ENCODE results near the gene STAT5B. TPM values are rescaled to one million over a fixed set of nuclear protein-coding genes. Genes with fewer than 3 reads are reported as not detected.
"Not testable (repeated sequence)": the region's sequence is repeated elsewhere in the genome, so short reads cannot be mapped to it uniquely, and the experiment has no call there.

STAT5B gene
- total RNA-seq, 1 donor from 2014 or later = 33.4 TPM

GRCh38 chr17:42247734-42248133 lies 28.5 kb downstream of the STAT5B start:
- ATAC-seq (no peak), DNase-seq (no peak)
- intact Hi-C loops (cut with micrococcal nuclease) = no loop called here

DNA sequence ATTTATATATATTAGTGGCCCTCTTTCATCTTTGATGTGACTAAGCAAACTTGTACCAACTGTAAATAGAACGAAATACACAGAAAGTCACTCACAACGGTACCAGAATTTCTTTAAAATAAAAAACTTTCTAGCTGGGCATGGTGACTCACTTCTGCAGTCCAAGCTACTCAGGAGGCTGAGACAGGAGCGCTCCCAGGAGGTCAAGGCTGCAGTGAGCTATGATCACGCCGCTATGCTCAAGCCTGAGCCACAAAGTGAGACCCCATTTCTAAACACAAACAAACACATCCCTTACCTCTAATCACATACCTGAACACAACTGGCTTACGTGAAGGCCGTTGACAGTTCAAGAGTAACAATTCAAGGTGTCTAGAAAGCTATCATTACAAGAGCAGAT lies 29.7 kb downstream of the STAT5B start:
- intact Hi-C loops (cut with micrococcal nuclease) = no loop called here
- no peak for DNase-seq
- ATAC-seq = no peak

DNA sequence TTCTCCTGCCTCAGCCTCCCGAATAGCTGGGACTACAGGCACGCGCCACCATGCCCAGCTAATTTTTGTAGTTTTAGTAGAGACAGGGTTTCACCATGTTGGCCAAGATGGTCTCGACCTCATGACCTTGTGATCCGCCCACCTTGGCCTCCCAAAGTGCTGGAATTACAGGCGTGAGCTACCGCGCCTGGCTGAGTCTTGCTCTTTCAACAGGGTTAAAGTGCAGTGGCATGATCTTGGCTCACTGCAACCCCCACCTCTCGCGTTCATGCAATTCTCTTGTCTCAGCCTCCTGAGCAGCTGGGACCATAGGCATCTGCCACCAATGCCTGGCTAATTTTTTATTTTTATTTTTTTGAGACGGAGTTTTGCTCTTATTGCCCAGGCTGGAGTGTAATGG lies 31.0 kb downstream of the STAT5B start:
- intact Hi-C loops (cut with micrococcal nuclease); ATAC-seq; DNase-seq: not testable (repeated sequence)

GRCh38 chr17:42244116-42244515 lies 32.1 kb downstream of the STAT5B start:
- DNase-seq; ATAC-seq; intact Hi-C loops (cut with micrococcal nuclease): not testable (repeated sequence)

GRCh38 chr17:42243493-42243982 lies 32.7 kb downstream of the STAT5B start:
- ATAC-seq = no peak
- intact Hi-C loops (cut with micrococcal nuclease) = no loop called here
- DNase-seq = no peak

GRCh38 chr17:42241871-42242270 lies 34.3 kb downstream of the STAT5B start:
- no peak for ATAC-seq
- intact Hi-C loops (cut with micrococcal nuclease) = no loop called here
- no peak for DNase-seq

GRCh38 chr17:42240863-42241262 lies 35.3 kb downstream of the STAT5B start:
- intact Hi-C loops (cut with micrococcal nuclease); DNase-seq; ATAC-seq: not testable (repeated sequence)

DNA sequence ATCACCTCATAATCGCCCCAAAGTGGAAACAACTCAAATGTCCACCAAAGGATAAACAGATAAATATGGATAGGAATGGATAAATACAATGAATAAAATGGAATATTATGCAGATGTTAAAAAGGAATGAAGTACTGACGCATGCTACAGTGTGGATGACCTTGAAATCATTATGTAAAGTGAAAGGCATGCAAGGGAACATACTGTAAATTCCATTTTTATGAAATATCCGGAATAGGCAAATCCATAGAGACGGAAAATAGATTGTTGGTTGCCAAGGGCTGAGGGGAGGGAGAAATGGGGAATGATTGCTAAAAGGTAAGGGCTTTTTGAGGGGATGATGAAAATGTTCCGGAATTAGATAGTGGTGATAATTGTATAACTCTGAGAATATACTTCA lies 36.0 kb downstream of the STAT5B start:
- ATAC-seq = no peak
- intact Hi-C loops (cut with micrococcal nuclease) = no loop called here
- no peak for DNase-seq

DNA sequence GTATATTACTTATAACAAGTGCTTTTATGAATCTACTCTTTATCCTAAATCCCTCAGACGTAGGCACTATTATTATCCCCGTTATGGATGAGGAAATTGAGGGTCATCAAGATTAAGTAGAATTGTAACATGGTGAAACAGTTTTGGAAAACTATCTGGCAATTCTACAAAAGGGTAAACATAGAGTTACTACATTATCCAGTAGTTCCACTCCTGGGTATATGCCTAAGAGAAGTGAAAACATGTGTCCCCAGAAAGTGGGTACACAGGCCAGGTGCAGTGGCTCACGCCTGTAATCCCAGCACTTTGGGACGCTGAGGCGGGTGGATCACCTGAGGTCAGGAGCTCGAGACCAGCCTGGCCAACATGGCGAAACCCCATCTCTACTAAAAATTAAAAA lies 36.6 kb downstream of the STAT5B start:
- ATAC-seq; DNase-seq; intact Hi-C loops (cut with micrococcal nuclease): not testable (repeated sequence)

DNA sequence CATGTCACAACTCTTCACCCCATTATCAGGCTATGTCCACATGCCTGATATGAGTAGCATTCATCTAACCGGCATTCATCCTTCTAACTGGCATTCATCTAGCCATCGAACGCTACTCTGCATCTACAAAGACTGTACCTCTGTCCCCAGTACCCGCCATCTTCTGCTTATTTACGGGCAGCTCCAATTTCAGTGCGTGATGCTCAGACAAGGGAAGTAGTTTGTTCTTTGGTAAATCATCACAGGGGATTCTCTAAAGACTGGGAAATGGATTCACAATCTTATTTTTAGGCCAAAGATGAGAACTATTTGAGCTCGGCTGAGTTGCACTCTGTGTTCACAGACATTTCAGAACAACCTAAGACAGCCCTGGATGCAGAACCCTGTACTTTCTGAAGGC lies 39.4 kb downstream of the STAT5B start:
- ATAC-seq (no peak), DNase-seq (no peak)
- intact Hi-C loops (cut with micrococcal nuclease) = no loop called here

- intact Hi-C loops (cut with micrococcal nuclease) = no loop called here
- ATAC-seq (peak; percentile 92), DNase-seq (no peak)
Measured at GRCh38 chr17:42233994-42234393, 42.2 kb downstream of the STAT5B start.

- DNase-seq (no peak), ATAC-seq (no peak)
- intact Hi-C loops (cut with micrococcal nuclease) = no loop called here
Measured at GRCh38 chr17:42233156-42233555, 43.0 kb downstream of the STAT5B start.

GRCh38 chr17:42230225-42230624 lies 46.0 kb downstream of the STAT5B start:
- no peak for DNase-seq
- ATAC-seq = no peak
- intact Hi-C loops (cut with micrococcal nuclease) = no loop called here

- intact Hi-C loops (cut with micrococcal nuclease) = no loop called here
- DNase-seq (no peak), ATAC-seq (peak; percentile 68)
Measured at GRCh38 chr17:42227849-42228700, 48.1 kb downstream of the STAT5B start.

DNA sequence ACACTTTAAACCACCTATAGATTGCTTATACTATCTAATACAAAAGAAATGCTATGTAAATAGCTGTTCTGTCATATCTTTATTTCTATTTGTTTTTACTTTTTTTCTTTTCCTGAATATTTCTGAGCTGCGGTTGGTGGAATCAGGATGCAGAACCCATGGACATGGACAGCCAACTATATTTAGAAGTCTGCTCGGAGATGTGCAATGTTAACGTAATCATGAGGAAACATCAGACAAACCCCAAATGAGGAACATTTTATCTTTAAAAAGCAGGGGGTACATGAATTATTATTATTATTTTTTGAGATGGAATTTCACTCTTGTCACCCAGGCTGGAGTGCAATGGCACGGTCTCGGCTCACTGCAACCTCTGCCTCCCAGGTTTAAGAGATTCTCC lies 50.5 kb downstream of the STAT5B start:
- intact Hi-C loops (cut with micrococcal nuclease) = no loop called here

DNA sequence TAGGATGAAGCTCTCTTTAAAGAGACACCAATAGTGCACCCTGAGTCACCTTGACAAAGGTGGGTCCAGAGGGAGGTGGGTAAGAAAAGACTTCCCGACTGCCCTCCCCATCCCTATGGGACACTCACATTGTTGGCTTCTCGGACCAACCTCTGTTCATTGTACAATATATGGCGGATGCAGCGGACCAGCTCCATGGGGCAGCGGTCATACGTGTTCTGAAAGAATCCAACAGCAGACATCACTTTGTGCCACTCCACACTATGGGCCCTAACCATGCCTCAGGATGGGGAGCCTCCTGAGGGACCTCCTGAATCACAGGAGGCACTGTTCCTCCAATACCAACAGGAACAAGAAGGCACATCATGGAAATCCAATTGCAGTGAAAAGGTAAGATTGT lies 51.5 kb downstream of the STAT5B start:
- ATAC-seq (no peak), DNase-seq (no peak)
- intact Hi-C loops (cut with micrococcal nuclease) = no loop called here

More for the DNA sequence above, 50.5 kb downstream of the STAT5B start:
- ATAC-seq = no peak
- DNase-seq = no peak

- no peak for DNase-seq
- ATAC-seq = peak; percentile 54
- intact Hi-C loops (cut with micrococcal nuclease) = no loop called here
Measured at GRCh38 chr17:42221886-42222745, 54.1 kb downstream of the STAT5B start.

- DNase-seq; ATAC-seq; intact Hi-C loops (cut with micrococcal nuclease): not testable (repeated sequence)
Measured at GRCh38 chr17:42219280-42219679, 56.9 kb downstream of the STAT5B start.

- intact Hi-C loops (cut with micrococcal nuclease) = no loop called here
- DNase-seq = no peak
- ATAC-seq = no peak
Measured at GRCh38 chr17:42214156-42214555, 62.0 kb downstream of the STAT5B start.

- intact Hi-C loops (cut with micrococcal nuclease) = no loop called here
- ATAC-seq (peak; percentile 22), DNase-seq (no peak)
Measured at GRCh38 chr17:42212382-42212781, 63.8 kb downstream of the STAT5B start.
